Sigmoid colon (tissue), 7 donors: ENCODE data around the gene LINC00632. TPM values are rescaled to one million over a fixed set of nuclear protein-coding genes. Genes with fewer than 3 reads are reported as not detected.

ENCODE experiments used
- DNase-seq: peaks from one replicate; pipeline ENCODE4 v3.0.0-alpha.2; 2019
- H3K27ac ChIP-seq, 4 donors: fragments of 200-600 bp; sonication (generic); one replicate each; pipeline ENCODE4 v1.5.1; 2016 to 2019; ENCODE audit warnings: mild to moderate bottlenecking in 1 of 4
- H3K27me3 ChIP-seq, 3 donors: fragments of 200-600 bp; sonication (generic); one replicate each; pipeline ENCODE4 v1.5.1; 2019; ENCODE audit warnings: mild to moderate bottlenecking in 1 of 3
- H3K36me3 ChIP-seq, 4 donors: fragments of 200-600 bp; sonication (generic); one replicate each; pipeline ENCODE4 v1.5.1; 2016 to 2019
- H3K4me1 ChIP-seq, 4 donors: fragments of 200-600 bp; sonication (generic); one replicate each; pipeline ENCODE4 v1.5.1; 2017 to 2019
- H3K4me3 ChIP-seq, 4 donors: fragments of 200-600 bp; sonication (generic); one replicate each; pipeline ENCODE4 v1.5.1; 2017 to 2019; ENCODE audit warnings: mild to moderate bottlenecking in 2 of 4, moderate library complexity in 1 of 4
- H3K9me3 ChIP-seq, 4 donors: fragments of 200-600 bp in 3 of 4; sonication (generic) in 3 of 4; one replicate each; pipeline versions ENCODE4 v1.5.1 to v1.6.1; 2013 to 2019
- CTCF ChIP-seq, 4 experiments: fragments of 450-650 bp in 3 of 4; fragments of 200-600 bp in 1 of 4; IDR thresholded peaks; one replicate each; pipeline ENCODE4 v1.5.1; 2016 to 2019; ENCODE audit warnings: antibody characterized with exemption in 4 of 4, mild to moderate bottlenecking in 3 of 4, moderate library complexity in 2 of 4
- EP300 ChIP-seq, 4 donors: sonication (generic); formaldehyde crosslinking; IDR thresholded peaks; one replicate each; pipeline ENCODE4 v1.6.1; 2017; ENCODE audit warnings: antibody characterized with exemption in 4 of 4
- POLR2A ChIP-seq, 2 donors: fragments of 450-650 bp; IDR thresholded peaks; one replicate each; pipeline ENCODE4 v1.6.1; 2016; ENCODE audit warnings: antibody characterized with exemption in 2 of 2, mild to moderate bottlenecking in 2 of 2, moderate library complexity in 2 of 2
- POLR2AphosphoS5 ChIP-seq, 4 donors: sonication (generic); formaldehyde crosslinking; IDR thresholded peaks; one replicate each; pipeline ENCODE4 v1.6.1; 2017; ENCODE audit warnings: antibody characterized with exemption in 4 of 4
- WGBS, 2 donors: extraction: QIAGEN DNeasy Blood & Tissue Kit; methylation state at CpG; one replicate each; pipeline ENCODE4 v1.1.7; 2013; 5-methylcytosine and 5-hydroxymethylcytosine counted together
- intact Hi-C: fragments of 100-400 bp; cut with DNase I; formaldehyde crosslinking; loops from one replicate; pipeline ENCODE4 v1.15.1; 2023
- polyA plus RNA-seq, 3 donors: library from polyadenylated mRNA; stranded (reverse); fragments of 200-250 nt; gene quantifications; one replicate each; pipeline ENCODE4 v1.2.3, GENCODE V29; 2013
- total RNA-seq, 4 donors: library from RNA; depleted of rRNA; stranded (reverse); fragments of >200 nt; gene quantifications; one replicate each; pipeline ENCODE4 v1.1.0, GENCODE V29; 2016
- donor health status: healthy with polysubstance abuse.
- donor health status: Bipolar disorder and iron deficiency.
- donor health status: healthy.

LINC00632 gene
- total and polyA plus RNA-seq, 7 donors = 1.8 to 105 (median 30.4) TPM; not detected in 1

- no peaks in the 10 kb centered on the region for H3K36me3 ChIP-seq
- intact Hi-C loops = no loop called here
Observed at GRCh38 chrX:140817943-140818342, 108.4 kb downstream of the LINC00632 start.

GRCh38 chrX:140821280-140821679, 111.7 kb downstream of the LINC00632 start:
- no peak for DNase-seq
- H3K4me3 ChIP-seq = no peak overlapping the region
- WGBS, 2 donors = 59 to 71% methylated on average over 3 of the region's 3 CpGs
- no peaks in the 10 kb centered on the region for H3K36me3 ChIP-seq
- H3K4me1 ChIP-seq = no peaks in the 10 kb centered on the region
- H3K27me3 ChIP-seq = no peaks in the 10 kb centered on the region
- H3K9me3 ChIP-seq = no peaks in the 10 kb centered on the region
- TF ChIP-seq POLR2AphosphoS5 (IDR thresholded peaks at IDR 0.05) (no peak), EP300 (IDR thresholded peaks at IDR 0.05) (no peak), POLR2A (IDR thresholded peaks at IDR 0.05) (no peak), CTCF (IDR thresholded peaks at IDR 0.05) (no peak)
- no peak overlapping the region for H3K27ac ChIP-seq
- intact Hi-C loops = no loop called here

More at GRCh38 chrX:140817943-140818342, 108.4 kb downstream of the LINC00632 start:
- H3K27ac ChIP-seq = no peak overlapping the region
- no peaks in the 10 kb centered on the region for H3K9me3 ChIP-seq
- no peak overlapping the region for H3K4me3 ChIP-seq
- TF ChIP-seq POLR2A (IDR thresholded peaks at IDR 0.05) (no peak), CTCF (IDR thresholded peaks at IDR 0.05) (peak in 1 of 4 experiments; percentile 17)
- no peaks in the 10 kb centered on the region for H3K4me1 ChIP-seq
- WGBS, 2 donors = 31 to 35% methylated on average over 6 of the region's 6 CpGs
- H3K27me3 ChIP-seq = no peaks in the 10 kb centered on the region
- DNase-seq = no peak

GRCh38 chrX:140822184-140822583, 112.6 kb downstream of the LINC00632 start:
- Histone ChIP-seq H3K36me3 (no peaks in the 10 kb centered on the region), H3K27me3 (no peaks in the 10 kb centered on the region), H3K9me3 (no peaks in the 10 kb centered on the region), H3K4me3 (no peak overlapping the region), H3K27ac (no peak overlapping the region), H3K4me1 (no peaks in the 10 kb centered on the region)
- intact Hi-C loops = no loop called here
- WGBS, 2 donors = 36 to 55% methylated on average over 1 of the region's 1 CpG
- DNase-seq = no peak
- TF ChIP-seq POLR2AphosphoS5 (IDR thresholded peaks at IDR 0.05) (no peak), EP300 (IDR thresholded peaks at IDR 0.05) (no peak)

GRCh38 chrX:140822861-140823260, 113.3 kb downstream of the LINC00632 start:
- Histone ChIP-seq H3K9me3 (no peaks in the 10 kb centered on the region), H3K27me3 (no peaks in the 10 kb centered on the region), H3K4me1 (no peaks in the 10 kb centered on the region), H3K4me3 (no peak overlapping the region), H3K27ac (no peak overlapping the region), H3K36me3 (no peaks in the 10 kb centered on the region)
- TF ChIP-seq POLR2A (IDR thresholded peaks at IDR 0.05) = no peak
- no peak for TF ChIP-seq POLR2AphosphoS5 (IDR thresholded peaks at IDR 0.05)
- TF ChIP-seq EP300 (IDR thresholded peaks at IDR 0.05) = no peak
- TF ChIP-seq CTCF (IDR thresholded peaks at IDR 0.05) = no peak
- 43 to 58% methylated on average over 3 of the region's 3 CpGs for whole genome bisulfite sequencing, 2 donors
- no peak for DNase-seq
- intact Hi-C loops = no loop called here

GRCh38 chrX:140836874-140837273, 127.3 kb downstream of the LINC00632 start:
- Histone ChIP-seq H3K27ac (no peak overlapping the region), H3K4me3 (no peak overlapping the region), H3K9me3 (no peaks in the 10 kb centered on the region), H3K4me1 (no peaks in the 10 kb centered on the region), H3K36me3 (no peaks in the 10 kb centered on the region), H3K27me3 (no peaks in the 10 kb centered on the region)
- DNase-seq = no peak
- intact Hi-C loops = no loop called here
- WGBS, 2 donors = 67 to 87% methylated on average over 2 of the region's 2 CpGs
- TF ChIP-seq POLR2A (IDR thresholded peaks at IDR 0.05) = no peak
- TF ChIP-seq EP300 (IDR thresholded peaks at IDR 0.05) = no peak
- TF ChIP-seq CTCF (IDR thresholded peaks at IDR 0.05) = no peak
- no peak for TF ChIP-seq POLR2AphosphoS5 (IDR thresholded peaks at IDR 0.05)

Other genes starting within 250 kb of the LINC00632 start
- gene SOX3, start 204.7 kb upstream of the LINC00632 start, total RNA-seq = not detected
- not detected for gene SOX3, start 204.7 kb upstream of the LINC00632 start, polyA plus RNA-seq